Activated naive CD4-positive, alpha-beta T cell treated with anti-CD3 and anti-CD28 coated beads, Interleukin-2, amount 50 U/mL, for 72 hours (primary cell): Measurements from ENCODE around the gene PDE4D. TPM values are rescaled to one million over a fixed set of nuclear protein-coding genes. Genes with fewer than 3 reads are reported as not detected.

Experiments
- ATAC-seq, 2 donors: fragments of 150-1000 bp; cut with Tn5 transposase; 2 replicates each; pipeline ENCODE4 v1.10.0; 2021; ENCODE audit warnings: mild to moderate bottlenecking in 2 of 2, moderate library complexity in 2 of 2
- DNase-seq, 2 donors: peaks; one replicate each; pipeline ENCODE4 v3.0.0; 2021 to 2022; ENCODE audit warnings: low spot score in 2 of 2
- H3K27ac Mint-ChIP-seq, 2 donors: one replicate each; pipeline ENCODE4 v1.8.0; 2022; ENCODE audit warnings: mild to moderate bottlenecking in 2 of 2, mixed read lengths in 2 of 2
- H3K36me3 Mint-ChIP-seq, 2 donors: one replicate each; pipeline ENCODE4 v1.8.0; 2022; ENCODE audit warnings: mixed read lengths in 2 of 2
- H3K9me3 Mint-ChIP-seq, 2 donors: one replicate each; pipeline ENCODE4 v1.8.0; 2022; ENCODE audit warnings: mixed read lengths in 2 of 2
- total RNA-seq, 2 donors: library from RNA; stranded (reverse); gene quantifications; one replicate each; pipeline ENCODE4 v1.2.3, GENCODE V29; 2022

Gene PDE4D
- total RNA-seq, 2 donors from 2014 or later: 31.1 to 86.7 TPM

DNA sequence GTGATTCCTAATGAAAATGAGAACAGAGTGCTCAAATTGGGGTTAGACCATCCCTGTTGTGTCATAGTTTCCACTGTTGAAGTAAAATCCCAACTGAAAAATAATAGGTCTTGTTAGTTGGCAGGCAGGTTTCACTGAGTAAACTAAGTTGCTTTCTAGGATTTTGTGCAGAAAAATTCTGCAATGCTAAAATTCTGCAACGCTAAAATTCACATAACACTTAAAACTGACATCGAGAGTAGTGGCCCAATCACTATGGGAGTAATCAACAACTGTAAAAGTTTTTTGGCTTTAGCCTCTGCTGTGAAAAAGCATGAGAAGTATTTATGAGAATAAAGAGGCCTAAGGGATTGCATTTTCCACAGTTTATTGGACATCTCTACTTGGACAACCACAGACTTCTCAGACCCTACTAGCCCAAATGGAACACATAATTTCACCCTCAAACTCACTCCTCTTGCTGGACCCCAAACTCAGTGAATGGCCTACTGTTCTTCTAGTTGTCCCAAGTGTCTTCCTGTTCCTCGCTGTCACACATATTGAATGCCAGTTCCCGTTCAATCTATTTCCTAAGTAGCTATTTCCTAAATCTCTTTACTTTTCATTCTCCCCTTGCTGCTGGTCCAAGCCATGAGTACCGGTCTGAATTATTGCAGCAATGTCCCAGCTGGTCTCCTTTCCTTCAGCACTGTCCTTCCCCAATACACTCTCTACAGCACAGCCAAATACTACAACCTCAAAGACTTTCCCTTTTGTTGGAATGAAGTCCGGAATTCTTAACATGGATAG lies 355.4 kb downstream of the PDE4D start:
- Mint-ChIP-seq H3K9me3 (no peaks in the 10 kb centered on the region), H3K36me3 (no peaks in the 10 kb centered on the region), H3K27ac (no peak overlapping the region)
- ATAC-seq (no peak), DNase-seq (no peak)

DNA sequence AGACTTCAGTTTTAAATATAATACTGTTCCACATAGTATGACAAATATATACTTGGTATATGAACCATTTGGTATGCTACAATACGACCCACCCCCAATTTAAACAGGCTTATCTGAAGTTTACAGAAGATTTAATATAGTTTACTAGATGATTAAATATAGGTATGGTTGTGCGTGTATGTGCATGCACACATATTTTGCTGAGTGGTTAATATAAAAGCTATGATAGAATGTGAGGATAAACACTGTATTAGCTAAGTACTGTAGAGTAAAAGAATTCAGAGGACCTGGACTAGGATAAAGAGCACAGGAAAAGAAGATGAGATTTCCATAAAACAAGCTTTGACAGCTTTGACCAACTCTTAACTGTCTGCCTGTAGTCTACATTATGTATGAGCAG lies 356.7 kb downstream of the PDE4D start:
- ATAC-seq: no peak
- H3K9me3 Mint-ChIP-seq: no peaks in the 10 kb centered on the region
- no peak overlapping the region for H3K27ac Mint-ChIP-seq
- no peaks in the 10 kb centered on the region for H3K36me3 Mint-ChIP-seq
- DNase-seq: no peak

GRCh38 chr5:59535561-59535960 lies 358.0 kb downstream of the PDE4D start:
- no peaks in the 10 kb centered on the region for H3K9me3 Mint-ChIP-seq
- H3K27ac Mint-ChIP-seq: no peak overlapping the region

DNA sequence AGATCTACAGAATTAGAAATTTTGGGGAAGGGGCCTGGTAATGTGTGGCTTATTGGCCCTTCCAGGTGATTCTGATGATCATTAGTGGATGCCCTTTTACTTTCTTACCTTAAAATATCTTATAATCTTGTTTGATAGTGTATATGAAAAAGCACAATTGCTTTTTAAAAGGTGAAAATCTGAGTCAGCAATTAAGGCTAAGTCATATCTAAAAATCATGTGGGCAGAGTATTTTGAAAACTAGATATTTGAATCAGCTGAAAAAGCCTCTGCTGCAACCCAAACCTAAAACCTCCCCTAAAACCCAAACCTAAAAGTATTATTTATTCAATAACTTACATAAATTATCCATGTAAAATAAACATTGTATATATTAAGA lies 359.8 kb downstream of the PDE4D start:
- DNase-seq (no peak), ATAC-seq (no peak)
- no peaks in the 10 kb centered on the region for H3K36me3 Mint-ChIP-seq
- H3K9me3 Mint-ChIP-seq: no peaks in the 10 kb centered on the region
- no peak overlapping the region for H3K27ac Mint-ChIP-seq

More at GRCh38 chr5:59535561-59535960, 358.0 kb downstream of the PDE4D start:
- DNase-seq (no peak), ATAC-seq (no peak)
- H3K36me3 Mint-ChIP-seq: no peaks in the 10 kb centered on the region

DNA sequence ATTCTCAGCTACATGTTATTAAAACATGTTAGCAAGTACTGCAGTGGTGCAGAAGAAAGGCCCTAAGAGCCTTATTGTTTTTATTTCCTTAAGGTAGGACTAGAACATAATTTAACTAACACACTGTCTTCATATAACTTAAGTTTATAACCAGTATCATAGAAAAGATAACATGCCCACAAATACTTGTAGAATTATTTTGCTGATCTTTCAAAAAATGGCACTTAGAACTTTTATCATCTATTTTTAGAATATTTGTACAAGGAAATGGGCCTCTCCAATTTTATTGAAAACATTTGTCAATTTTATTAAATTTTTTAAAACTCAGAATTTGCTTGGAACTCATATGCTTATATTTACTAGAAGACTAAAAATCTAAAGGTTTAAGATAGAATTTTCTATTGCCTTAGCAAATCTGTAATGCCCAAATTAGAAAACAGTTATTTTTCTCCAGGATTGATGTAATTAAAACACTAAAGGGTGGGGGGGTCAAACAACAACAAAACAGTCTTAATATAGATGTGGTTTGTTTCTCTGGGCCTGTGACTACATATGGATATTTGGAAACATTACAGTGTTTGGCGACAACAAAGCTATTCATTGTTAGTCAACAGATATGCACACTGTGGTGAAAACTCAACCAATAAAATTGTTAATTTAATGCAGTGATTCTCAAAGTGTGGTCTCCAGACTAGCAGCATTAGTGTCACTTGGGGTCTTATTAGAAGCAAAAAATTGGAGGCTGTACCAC lies 360.4 kb downstream of the PDE4D start:
- Mint-ChIP-seq H3K9me3 (no peaks in the 10 kb centered on the region), H3K27ac (no peak overlapping the region), H3K36me3 (no peaks in the 10 kb centered on the region)
- no peak for ATAC-seq
- no peak for DNase-seq

DNA sequence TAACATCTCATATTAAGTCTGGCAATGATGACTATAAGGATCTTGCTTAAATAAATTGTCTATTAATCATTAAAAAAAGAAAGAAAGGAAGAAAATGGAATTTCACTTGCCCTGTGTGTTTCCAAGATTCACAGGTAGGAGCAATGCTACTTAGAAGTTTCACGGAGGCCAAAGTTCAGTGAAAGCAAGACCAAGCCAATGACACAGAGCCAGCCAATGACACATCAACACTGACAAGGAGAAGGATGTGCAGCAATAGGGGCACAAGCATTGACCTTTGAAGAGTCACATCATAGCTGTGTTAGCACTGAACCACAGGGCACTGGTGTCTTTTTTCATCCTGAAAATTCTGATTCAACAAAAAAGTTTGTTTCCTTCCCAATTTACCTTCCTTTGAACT lies 364.3 kb downstream of the PDE4D start:
- H3K9me3 Mint-ChIP-seq: peaks cover under 1 to 2% of the 10 kb centered on the region in 2 donors
- DNase-seq: no peak
- peaks cover 0 to 2% of the 10 kb centered on the region in 2 donors for H3K36me3 Mint-ChIP-seq
- no peak overlapping the region for H3K27ac Mint-ChIP-seq
- ATAC-seq: no peak

DNA sequence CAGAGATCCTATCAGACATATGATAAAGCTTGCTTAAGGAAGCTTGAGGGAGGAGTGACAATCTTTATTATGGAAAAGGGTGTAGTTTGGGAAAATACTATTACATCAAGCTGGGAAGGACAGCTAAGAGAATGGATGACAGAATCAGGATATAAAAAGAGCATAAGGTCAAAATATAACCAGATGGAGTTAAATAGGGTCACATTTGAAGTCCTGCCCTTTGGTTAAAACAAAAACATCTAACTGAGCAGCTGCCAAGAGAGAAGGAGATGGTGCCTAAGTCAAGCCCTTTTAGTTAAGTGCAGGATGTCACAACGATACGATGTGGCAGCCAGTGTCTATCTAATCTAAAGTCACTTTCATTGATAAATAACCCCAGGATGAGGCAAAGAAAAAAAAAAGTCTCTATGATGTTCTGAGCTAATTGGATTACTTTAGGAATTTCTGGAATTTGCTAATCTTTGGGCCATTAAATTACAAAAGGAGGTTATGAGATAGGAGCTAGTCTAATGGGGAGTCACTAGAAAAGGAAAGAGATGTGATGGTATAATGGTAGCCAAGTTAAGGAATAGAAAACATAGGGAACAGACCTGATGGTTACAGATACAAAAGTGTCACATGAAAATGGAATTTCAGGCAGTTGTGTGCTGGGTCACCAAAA lies 365.2 kb downstream of the PDE4D start:
- peaks cover 0 to 9% of the 10 kb centered on the region in 2 donors for H3K36me3 Mint-ChIP-seq
- no peak for DNase-seq
- peaks cover 6 to 9% of the 10 kb centered on the region in 2 donors for H3K9me3 Mint-ChIP-seq
- no peak overlapping the region for H3K27ac Mint-ChIP-seq
- no peak for ATAC-seq

DNA sequence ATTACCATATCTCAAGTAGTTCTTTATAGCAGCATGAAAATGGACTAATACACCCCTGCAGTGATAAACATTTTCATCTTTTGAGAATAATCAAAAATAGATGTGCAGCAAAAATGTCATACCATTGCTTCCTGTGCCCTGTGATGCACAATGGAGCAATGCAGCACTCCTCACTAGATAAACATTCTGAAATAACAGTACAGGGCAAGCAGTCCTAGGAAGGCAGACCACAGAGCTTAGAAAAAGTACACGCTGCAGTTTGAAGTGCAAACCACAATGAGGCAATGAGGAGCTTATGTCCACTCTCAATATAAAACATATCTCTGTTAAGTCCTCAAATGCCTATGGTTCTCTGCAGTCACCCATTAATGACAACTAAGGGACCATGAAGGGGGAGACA lies 367.6 kb downstream of the PDE4D start:
- ATAC-seq (no peak), DNase-seq (no peak)
- no peak overlapping the region for H3K27ac Mint-ChIP-seq
- H3K36me3 Mint-ChIP-seq: peaks cover 0 to 9% of the 10 kb centered on the region in 2 donors
- H3K9me3 Mint-ChIP-seq: peaks cover 6 to 9% of the 10 kb centered on the region in 2 donors

- no peak overlapping the region for H3K27ac Mint-ChIP-seq
- ATAC-seq: no peak
- no peak for DNase-seq
- peaks cover 0 to 9% of the 10 kb centered on the region in 2 donors for H3K36me3 Mint-ChIP-seq
- H3K9me3 Mint-ChIP-seq: peaks cover 6 to 9% of the 10 kb centered on the region in 2 donors
Measured at GRCh38 chr5:59525311-59525710, 368.2 kb downstream of the PDE4D start.

- ATAC-seq: no peak
- peaks cover 6 to 9% of the 10 kb centered on the region in 2 donors for H3K9me3 Mint-ChIP-seq
- H3K36me3 Mint-ChIP-seq: peaks cover 0 to 9% of the 10 kb centered on the region in 2 donors
- DNase-seq: no peak
- H3K27ac Mint-ChIP-seq: no peak overlapping the region
Measured at GRCh38 chr5:59522201-59522831, 371.2 kb downstream of the PDE4D start.

DNA sequence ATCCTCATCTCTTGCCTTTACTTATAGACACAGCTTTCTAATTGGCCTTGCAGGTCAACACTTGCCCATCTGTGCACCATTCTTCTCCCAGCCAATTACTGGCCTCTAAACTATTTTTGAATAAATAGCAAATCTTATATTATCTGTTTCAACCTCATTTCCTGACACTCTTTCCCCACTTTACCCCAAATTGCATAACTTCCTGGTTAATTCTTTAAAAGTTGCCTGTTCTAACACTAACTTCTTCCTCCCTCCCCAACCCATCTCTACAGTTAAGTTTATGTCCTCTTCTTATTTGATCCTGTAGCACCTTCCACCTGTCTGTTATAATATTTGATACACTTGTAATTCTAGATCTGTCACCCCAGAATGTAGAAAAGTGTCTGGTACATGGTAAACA lies 372.1 kb downstream of the PDE4D start:
- no peak for ATAC-seq

GRCh38 chr5:59519338-59519737 lies 374.2 kb downstream of the PDE4D start:
- peaks cover 0 to 8% of the 10 kb centered on the region in 2 donors for H3K36me3 Mint-ChIP-seq
- DNase-seq: no peak
- no peak overlapping the region for H3K27ac Mint-ChIP-seq
- peaks cover 6 to 8% of the 10 kb centered on the region in 2 donors for H3K9me3 Mint-ChIP-seq
- no peak for ATAC-seq

More for the DNA sequence above, 372.1 kb downstream of the PDE4D start:
- Mint-ChIP-seq H3K9me3 (peaks cover 6 to 9% of the 10 kb centered on the region in 2 donors), H3K27ac (no peak overlapping the region), H3K36me3 (peaks cover 0 to 9% of the 10 kb centered on the region in 2 donors)
- no peak for DNase-seq

- Mint-ChIP-seq H3K36me3 (no peaks in the 10 kb centered on the region), H3K27ac (no peak overlapping the region), H3K9me3 (no peaks in the 10 kb centered on the region)
- ATAC-seq (no peak), DNase-seq (no peak)
Measured at GRCh38 chr5:59517926-59518585, 375.5 kb downstream of the PDE4D start.

- no peak overlapping the region for H3K27ac Mint-ChIP-seq
- ATAC-seq: no peak
- no peak for DNase-seq
- no peaks in the 10 kb centered on the region for H3K9me3 Mint-ChIP-seq
- no peaks in the 10 kb centered on the region for H3K36me3 Mint-ChIP-seq
Measured at GRCh38 chr5:59516161-59516560, 377.4 kb downstream of the PDE4D start.

GRCh38 chr5:59506285-59506877 lies 387.1 kb downstream of the PDE4D start:
- Mint-ChIP-seq H3K27ac (no peak overlapping the region), H3K9me3 (no peaks in the 10 kb centered on the region), H3K36me3 (no peaks in the 10 kb centered on the region)
- ATAC-seq (no peak), DNase-seq (no peak)

GRCh38 chr5:59504043-59504442 lies 389.5 kb downstream of the PDE4D start:
- Mint-ChIP-seq H3K27ac (no peak overlapping the region), H3K9me3 (no peaks in the 10 kb centered on the region), H3K36me3 (no peaks in the 10 kb centered on the region)
- no peak for DNase-seq
- ATAC-seq: no peak
